ENCODE data around the gene C12orf75. TPM values are rescaled to one million over a fixed set of nuclear protein-coding genes. Genes with fewer than 3 reads are reported as not detected.
A peak's percentile ranks its signal among the peaks of the same experiment; 100 is the strongest.

Gene C12orf75
- total RNA-seq, 1 donor from 2014 or later: 87.8 TPM

DNA sequence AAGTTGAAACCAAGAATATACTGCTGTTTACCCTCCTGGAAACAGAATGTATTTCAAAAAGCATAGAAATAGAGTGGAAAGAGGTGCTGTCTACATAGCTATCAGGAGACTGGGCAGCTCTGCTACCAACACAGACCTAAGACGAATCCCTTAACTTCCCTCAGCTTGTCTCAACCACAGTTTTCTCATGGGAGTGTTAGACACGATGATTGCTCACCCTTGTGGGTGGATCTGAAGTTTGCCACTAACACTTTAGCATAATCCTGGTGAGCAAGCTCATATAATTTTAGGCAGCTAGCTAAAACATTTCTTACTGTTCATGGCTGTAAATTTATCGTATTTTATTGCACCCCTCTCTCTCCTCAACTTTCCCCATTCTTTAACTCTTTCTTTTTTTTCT is 38.5 kb downstream of the C12orf75 start:
- DNase-seq (ENCODE audit: low spot score): no peak
- no peaks in the 10 kb centered on the region for H3K27me3 Mint-ChIP-seq (ENCODE audit: insufficient read depth)
- no peaks in the 10 kb centered on the region for H3K9me3 Mint-ChIP-seq
- intact Hi-C loops (cut with micrococcal nuclease): no loop called here
- H3K36me3 Mint-ChIP-seq (ENCODE audit: low read depth): peaks cover 19% of the 10 kb centered on the region
- no peak overlapping the region for H3K4me3 Mint-ChIP-seq
- no peak overlapping the region for H3K27ac Mint-ChIP-seq
- H3K4me1 Mint-ChIP-seq (ENCODE audit: low read depth): peaks cover 5% of the 10 kb centered on the region

DNA sequence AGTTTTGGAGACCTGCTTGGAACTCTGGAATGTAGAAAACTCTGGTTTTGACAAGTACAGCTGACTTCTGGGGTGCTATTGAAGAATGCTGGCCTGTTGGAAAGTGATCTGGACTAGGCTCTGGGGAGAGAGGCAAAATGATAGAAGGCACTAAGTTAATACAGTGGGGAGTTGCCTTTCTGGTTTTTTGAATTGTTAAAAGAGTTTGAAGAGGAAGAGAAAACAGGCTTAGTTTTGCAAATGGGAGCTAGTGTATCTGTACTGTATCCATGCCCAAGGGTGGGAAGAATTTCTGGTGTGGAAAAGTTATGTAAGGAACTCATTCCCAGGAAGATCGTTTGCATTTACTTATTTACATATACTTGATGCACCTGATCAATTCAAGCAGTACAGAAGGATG is 43.8 kb downstream of the C12orf75 start:
- no peaks in the 10 kb centered on the region for H3K27me3 Mint-ChIP-seq (ENCODE audit: insufficient read depth)
- H3K9me3 Mint-ChIP-seq: no peaks in the 10 kb centered on the region
- H3K4me1 Mint-ChIP-seq (ENCODE audit: low read depth): no peaks in the 10 kb centered on the region
- no peak overlapping the region for H3K4me3 Mint-ChIP-seq
- intact Hi-C loops (cut with micrococcal nuclease): no loop called here
- no peak for DNase-seq (ENCODE audit: low spot score)
- peak overlapping the region; percentile 9 for H3K27ac Mint-ChIP-seq
- peaks cover 21% of the 10 kb centered on the region for H3K36me3 Mint-ChIP-seq (ENCODE audit: low read depth)

- H3K36me3 Mint-ChIP-seq (ENCODE audit: low read depth): peaks cover 14% of the 10 kb centered on the region
- H3K4me3 Mint-ChIP-seq: no peak overlapping the region
- no peaks in the 10 kb centered on the region for H3K9me3 Mint-ChIP-seq
- intact Hi-C loops (cut with micrococcal nuclease): no loop called here
- H3K27me3 Mint-ChIP-seq (ENCODE audit: insufficient read depth): no peaks in the 10 kb centered on the region
- H3K4me1 Mint-ChIP-seq (ENCODE audit: low read depth): no peaks in the 10 kb centered on the region
- no peak for DNase-seq (ENCODE audit: low spot score)
- no peak overlapping the region for H3K27ac Mint-ChIP-seq
Observed at GRCh38 chr12:105377077-105377476, 46.6 kb downstream of the C12orf75 start.

GRCh38 chr12:105378911-105379310 is 48.4 kb downstream of the C12orf75 start:
- Mint-ChIP-seq H3K4me1 (ENCODE audit: low read depth) (no peaks in the 10 kb centered on the region), H3K4me3 (no peak overlapping the region)
- DNase-seq (ENCODE audit: low spot score): no peak

GRCh38 chr12:105382771-105383622 is 52.5 kb downstream of the C12orf75 start:
- no peak overlapping the region for H3K4me3 Mint-ChIP-seq
- intact Hi-C loops (cut with micrococcal nuclease): loop anchor here (1.0 to 10.0 kb wide), 7 partner anchors 63 to 1181 kb away; partner anchors contain the start of gene APPL2
- H3K27me3 Mint-ChIP-seq (ENCODE audit: insufficient read depth): no peaks in the 10 kb centered on the region
- H3K36me3 Mint-ChIP-seq (ENCODE audit: low read depth): no peaks in the 10 kb centered on the region
- no peaks in the 10 kb centered on the region for H3K9me3 Mint-ChIP-seq
- H3K4me1 Mint-ChIP-seq (ENCODE audit: low read depth): no peaks in the 10 kb centered on the region
- H3K27ac Mint-ChIP-seq: no peak overlapping the region
- peak; percentile 4 for DNase-seq (ENCODE audit: low spot score)

More at GRCh38 chr12:105378911-105379310, 48.4 kb downstream of the C12orf75 start:
- Mint-ChIP-seq H3K36me3 (ENCODE audit: low read depth) (peaks cover 7% of the 10 kb centered on the region), H3K27ac (no peak overlapping the region), H3K27me3 (ENCODE audit: insufficient read depth) (no peaks in the 10 kb centered on the region), H3K9me3 (no peaks in the 10 kb centered on the region)
- intact Hi-C loops (cut with micrococcal nuclease): no loop called here

- DNase-seq (ENCODE audit: low spot score): no peak
- Mint-ChIP-seq H3K27ac (no peak overlapping the region), H3K4me3 (no peak overlapping the region), H3K27me3 (ENCODE audit: insufficient read depth) (no peaks in the 10 kb centered on the region), H3K9me3 (no peaks in the 10 kb centered on the region), H3K36me3 (ENCODE audit: low read depth) (no peaks in the 10 kb centered on the region), H3K4me1 (ENCODE audit: low read depth) (no peaks in the 10 kb centered on the region)
- intact Hi-C loops (cut with micrococcal nuclease): loop anchor here (5.0 to 10.0 kb wide), 3 partner anchors 207 to 1182 kb away; no protein-coding TSS in a partner anchor
Observed at GRCh38 chr12:105384220-105384619, 53.7 kb downstream of the C12orf75 start.

DNA sequence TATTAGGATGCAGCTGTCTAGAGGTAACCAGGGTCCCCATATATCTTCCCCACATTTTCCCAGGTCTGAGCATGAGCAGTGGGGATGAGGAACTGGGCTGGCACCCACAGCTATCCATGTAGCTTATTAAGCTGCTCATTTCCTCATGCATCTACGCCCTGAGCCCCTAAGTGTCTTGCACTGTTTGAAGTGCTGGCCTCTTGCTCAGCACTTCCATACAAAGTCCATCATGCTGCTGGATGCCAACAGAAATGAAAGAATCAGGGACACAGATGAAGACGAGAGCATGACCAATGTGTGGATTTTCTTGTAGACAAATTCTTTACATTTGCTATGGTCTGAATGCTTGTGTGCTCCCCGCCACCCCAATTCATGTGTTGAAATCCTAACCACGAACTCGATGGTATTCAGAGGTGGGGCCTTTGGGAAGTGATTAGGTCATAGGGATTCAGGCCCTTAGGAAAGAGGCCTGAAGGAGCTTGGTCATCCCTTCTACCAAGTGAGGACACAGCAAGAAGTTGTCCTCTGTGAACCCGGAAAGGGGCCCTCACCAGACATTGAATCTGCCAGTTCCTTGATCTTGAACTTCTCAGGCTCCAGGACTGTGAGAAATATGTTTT is 54.5 kb downstream of the C12orf75 start:
- intact Hi-C loops (cut with micrococcal nuclease): loop anchor here (5.0 to 10.0 kb wide), 3 partner anchors 208 to 1183 kb away; no protein-coding TSS in a partner anchor
- Mint-ChIP-seq H3K4me3 (no peak overlapping the region), H3K27me3 (ENCODE audit: insufficient read depth) (no peaks in the 10 kb centered on the region), H3K9me3 (no peaks in the 10 kb centered on the region), H3K27ac (no peak overlapping the region), H3K36me3 (ENCODE audit: low read depth) (no peaks in the 10 kb centered on the region), H3K4me1 (ENCODE audit: low read depth) (no peaks in the 10 kb centered on the region)
- no peak for DNase-seq (ENCODE audit: low spot score)

DNA sequence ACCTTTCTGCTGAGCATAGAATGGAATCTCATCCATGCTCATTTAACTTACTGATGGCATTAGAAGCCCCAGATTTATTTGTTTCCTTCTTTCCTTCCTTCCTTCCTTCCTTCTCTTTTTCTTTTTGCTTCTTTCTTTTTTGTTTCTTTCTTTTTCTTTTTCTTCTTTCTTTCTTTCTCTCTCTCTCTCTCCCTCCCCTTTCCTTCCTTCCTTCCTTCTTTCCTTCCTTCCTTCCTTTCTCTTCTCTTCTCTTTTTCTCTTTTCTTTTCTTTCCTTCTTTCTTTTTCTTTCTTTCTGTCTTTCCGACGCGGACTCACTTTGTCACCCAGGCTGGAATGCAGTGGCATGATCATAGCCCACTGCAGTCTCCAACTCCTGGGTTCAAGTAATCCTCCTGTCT is 55.9 kb downstream of the C12orf75 start:
- no peak overlapping the region for H3K4me3 Mint-ChIP-seq
- H3K9me3 Mint-ChIP-seq: no peaks in the 10 kb centered on the region
- H3K27me3 Mint-ChIP-seq (ENCODE audit: insufficient read depth): no peaks in the 10 kb centered on the region
- H3K4me1 Mint-ChIP-seq (ENCODE audit: low read depth): peaks cover 2% of the 10 kb centered on the region
- no peaks in the 10 kb centered on the region for H3K36me3 Mint-ChIP-seq (ENCODE audit: low read depth)
- H3K27ac Mint-ChIP-seq: no peak overlapping the region
- intact Hi-C loops (cut with micrococcal nuclease): loop anchor here (10.0 kb wide), 1 partner anchor 262 kb away; no protein-coding TSS in a partner anchor
- DNase-seq (ENCODE audit: low spot score): no peak

DNA sequence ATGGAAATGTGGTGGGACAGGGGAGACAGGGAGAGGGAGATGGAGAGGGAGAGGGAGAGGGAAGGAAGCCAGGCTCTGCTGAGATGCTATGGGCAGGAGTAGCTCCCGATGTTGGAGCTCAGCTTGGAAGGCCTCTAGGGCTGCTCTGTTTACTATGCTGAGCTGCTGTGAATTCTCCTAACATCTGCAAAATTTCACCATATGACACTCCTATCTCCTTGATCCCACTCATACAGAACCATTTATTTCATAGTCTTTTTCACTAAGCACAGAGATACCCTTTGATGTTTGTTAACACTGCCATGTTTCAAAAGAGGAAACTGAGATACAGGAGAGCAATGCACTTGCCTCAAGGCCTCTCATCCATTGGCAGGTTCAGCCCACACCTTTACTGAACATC is 60.7 kb downstream of the C12orf75 start:
- H3K4me3 Mint-ChIP-seq: no peak overlapping the region
- intact Hi-C loops (cut with micrococcal nuclease): no loop called here
- H3K27ac Mint-ChIP-seq: no peak overlapping the region
- H3K9me3 Mint-ChIP-seq: no peaks in the 10 kb centered on the region
- no peaks in the 10 kb centered on the region for H3K36me3 Mint-ChIP-seq (ENCODE audit: low read depth)
- no peaks in the 10 kb centered on the region for H3K27me3 Mint-ChIP-seq (ENCODE audit: insufficient read depth)
- no peak for DNase-seq (ENCODE audit: low spot score)
- H3K4me1 Mint-ChIP-seq (ENCODE audit: low read depth): peaks cover 8% of the 10 kb centered on the region

GRCh38 chr12:105393587-105393986 is 63.1 kb downstream of the C12orf75 start:
- Mint-ChIP-seq H3K4me1 (ENCODE audit: low read depth) (peaks cover 8% of the 10 kb centered on the region), H3K4me3 (no peak overlapping the region), H3K36me3 (ENCODE audit: low read depth) (peaks cover 6% of the 10 kb centered on the region), H3K9me3 (peaks cover 15% of the 10 kb centered on the region), H3K27ac (no peak overlapping the region), H3K27me3 (ENCODE audit: insufficient read depth) (no peaks in the 10 kb centered on the region)
- no peak for DNase-seq (ENCODE audit: low spot score)
- intact Hi-C loops (cut with micrococcal nuclease): no loop called here

GRCh38 chr12:105396024-105396423 is 65.5 kb downstream of the C12orf75 start:
- DNase-seq (ENCODE audit: low spot score): no peak
- H3K4me3 Mint-ChIP-seq: no peak overlapping the region
- intact Hi-C loops (cut with micrococcal nuclease): no loop called here
- H3K27ac Mint-ChIP-seq: no peak overlapping the region
- H3K36me3 Mint-ChIP-seq (ENCODE audit: low read depth): peaks cover 12% of the 10 kb centered on the region
- peaks cover 8% of the 10 kb centered on the region for H3K4me1 Mint-ChIP-seq (ENCODE audit: low read depth)
- H3K27me3 Mint-ChIP-seq (ENCODE audit: insufficient read depth): no peaks in the 10 kb centered on the region
- H3K9me3 Mint-ChIP-seq: peaks cover 24% of the 10 kb centered on the region

DNA sequence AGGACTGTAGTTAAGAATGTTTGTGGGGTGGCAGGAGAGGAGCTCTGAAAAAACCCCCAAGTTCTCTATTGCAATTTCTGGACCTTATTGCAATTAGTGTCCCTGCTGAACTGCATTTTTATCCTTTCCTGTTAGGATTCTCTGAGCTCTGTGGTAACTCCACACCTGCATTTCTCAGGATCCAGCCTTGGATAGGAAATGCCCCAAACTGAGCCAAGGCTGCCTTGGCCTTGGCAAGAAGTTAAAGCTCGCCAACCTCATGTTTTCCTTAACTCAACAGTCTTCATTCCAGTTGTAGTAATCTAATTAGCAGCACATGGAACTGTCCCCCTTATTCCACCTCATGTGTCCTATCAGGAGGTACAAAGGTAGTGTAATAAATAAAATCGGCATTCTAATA is 66.5 kb downstream of the C12orf75 start:
- H3K4me3 Mint-ChIP-seq: no peak overlapping the region
- no peak for DNase-seq (ENCODE audit: low spot score)
- intact Hi-C loops (cut with micrococcal nuclease): no loop called here
- H3K9me3 Mint-ChIP-seq: peaks cover 24% of the 10 kb centered on the region
- peaks cover under 1% of the 10 kb centered on the region for H3K4me1 Mint-ChIP-seq (ENCODE audit: low read depth)
- peaks cover 12% of the 10 kb centered on the region for H3K36me3 Mint-ChIP-seq (ENCODE audit: low read depth)
- H3K27ac Mint-ChIP-seq: no peak overlapping the region
- no peaks in the 10 kb centered on the region for H3K27me3 Mint-ChIP-seq (ENCODE audit: insufficient read depth)

DNA sequence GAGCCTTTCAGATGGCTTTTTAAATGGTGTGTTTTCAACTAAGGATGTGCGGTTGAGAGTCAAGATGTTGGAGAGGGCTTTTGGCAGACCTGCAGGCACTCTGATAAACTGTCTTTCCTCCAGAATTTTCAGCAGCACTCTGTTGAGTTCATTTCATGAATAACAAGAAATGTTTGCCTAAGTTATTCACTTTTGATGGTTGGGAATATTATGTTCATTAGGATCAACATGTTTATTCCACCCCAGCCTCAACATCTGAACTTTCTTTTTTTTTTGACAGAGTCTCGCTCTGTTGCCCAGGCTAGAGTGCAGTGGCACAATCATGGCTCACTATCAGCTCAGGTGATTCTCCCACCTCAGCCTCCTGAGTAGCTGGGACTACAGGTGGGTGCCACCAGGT is 68.4 kb downstream of the C12orf75 start:
- intact Hi-C loops (cut with micrococcal nuclease): no loop called here
- Mint-ChIP-seq H3K27ac (no peak overlapping the region), H3K36me3 (ENCODE audit: low read depth) (peaks cover 14% of the 10 kb centered on the region), H3K4me3 (no peak overlapping the region), H3K27me3 (ENCODE audit: insufficient read depth) (no peaks in the 10 kb centered on the region), H3K9me3 (peaks cover 30% of the 10 kb centered on the region), H3K4me1 (ENCODE audit: low read depth) (no peaks in the 10 kb centered on the region)
- no peak for DNase-seq (ENCODE audit: low spot score)

All from activated T-helper 1 cell treated with anti-CD3 and anti-CD28 coated beads, Interleukin-12 subunit alpha, Interleukin-12 subunit beta, Interleukin-2, Interleukin-4 antibody, amounts not matched to agents 30 ng/mL and 10 ng/mL and 1 ng/mL, durations not matched to agents 14 hours and 24 hours and 36 hours (primary cell).